Measurements from ENCODE around the gene ACTR8.

The ACTR8 gene

DNA sequence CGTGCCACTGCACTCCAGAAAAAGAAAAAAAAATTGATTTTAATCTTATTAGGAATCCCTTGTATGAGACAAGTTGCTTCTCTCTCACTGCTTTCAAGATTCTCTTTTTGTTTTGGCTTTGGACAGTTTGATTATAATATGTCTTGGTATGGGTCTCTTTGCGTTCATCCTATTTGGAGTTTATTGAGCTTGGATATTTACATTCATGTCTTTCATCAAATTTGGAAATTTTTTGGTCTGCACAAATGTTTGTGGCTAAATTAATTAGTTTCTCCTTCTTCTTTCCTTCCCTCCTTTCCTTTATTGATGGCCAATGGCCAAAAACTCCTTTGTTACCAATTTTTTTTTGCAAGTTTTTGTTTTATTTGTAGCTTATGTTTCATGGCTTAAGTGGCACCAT, 37.8 kb upstream of the ACTR8 start:
- no peaks in the 10 kb centered on the region for H3K36me3 ChIP-seq (replicated peaks; ENCODE audit: insufficient read depth, low read length)
- no peak overlapping the region for H3K27ac ChIP-seq (ENCODE audit: low read length)
- DNase-seq, result no peak
- no peaks in the 10 kb centered on the region for H3F3A ChIP-seq (ENCODE audit: insufficient read depth, low read length)
- H3K4me1 ChIP-seq (ENCODE audit: low read length), result no peaks in the 10 kb centered on the region
- no peak overlapping the region for H2AFZ ChIP-seq (ENCODE audit: low read length)
- no peaks in the 10 kb centered on the region for H4K20me1 ChIP-seq (ENCODE audit: insufficient read depth, low read length)
- no peak overlapping the region for H3K4me2 ChIP-seq (ENCODE audit: low read depth, low read length)
- TF ChIP-seq EZH2phosphoT487 (IDR thresholded peaks at IDR 0.05; ENCODE audit: low read length) (no peak), EZH2 (optimal IDR thresholded peaks at IDR 0.05; ENCODE audit: low read depth, low read length) (no peak)
- TF ChIP-seq, protein P1, sequence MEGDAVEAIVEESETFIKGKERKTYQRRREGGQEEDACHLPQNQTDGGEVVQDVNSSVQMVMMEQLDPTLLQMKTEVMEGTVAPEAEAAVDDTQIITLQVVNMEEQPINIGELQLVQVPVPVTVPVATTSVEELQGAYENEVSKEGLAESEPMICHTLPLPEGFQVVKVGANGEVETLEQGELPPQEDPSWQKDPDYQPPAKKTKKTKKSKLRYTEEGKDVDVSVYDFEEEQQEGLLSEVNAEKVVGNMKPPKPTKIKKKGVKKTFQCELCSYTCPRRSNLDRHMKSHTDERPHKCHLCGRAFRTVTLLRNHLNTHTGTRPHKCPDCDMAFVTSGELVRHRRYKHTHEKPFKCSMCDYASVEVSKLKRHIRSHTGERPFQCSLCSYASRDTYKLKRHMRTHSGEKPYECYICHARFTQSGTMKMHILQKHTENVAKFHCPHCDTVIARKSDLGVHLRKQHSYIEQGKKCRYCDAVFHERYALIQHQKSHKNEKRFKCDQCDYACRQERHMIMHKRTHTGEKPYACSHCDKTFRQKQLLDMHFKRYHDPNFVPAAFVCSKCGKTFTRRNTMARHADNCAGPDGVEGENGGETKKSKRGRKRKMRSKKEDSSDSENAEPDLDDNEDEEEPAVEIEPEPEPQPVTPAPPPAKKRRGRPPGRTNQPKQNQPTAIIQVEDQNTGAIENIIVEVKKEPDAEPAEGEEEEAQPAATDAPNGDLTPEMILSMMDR (IDR thresholded peaks at IDR 0.05; ENCODE audit: low read length), result no peak
- H3K9me3 ChIP-seq (replicated peaks; ENCODE audit: insufficient read depth, low read length), result no peaks in the 10 kb centered on the region
- no peak overlapping the region for H3K9ac ChIP-seq (ENCODE audit: low read length)
- H3K27me3 ChIP-seq (replicated peaks; ENCODE audit: insufficient read depth, low read length), result no peaks in the 10 kb centered on the region
- no peak overlapping the region for H3K4me3 ChIP-seq (ENCODE audit: low read length)
- H3K9me2 ChIP-seq (replicated peaks; ENCODE audit: insufficient read depth, low read length), result no peaks in the 10 kb centered on the region
- no peaks in the 10 kb centered on the region for H3K79me2 ChIP-seq (ENCODE audit: low read length)

GRCh38 chr3:53913401-53913800, 31.4 kb upstream of the ACTR8 start:
- Histone ChIP-seq H3K27ac (ENCODE audit: low read length) (no peak overlapping the region), H3K4me1 (ENCODE audit: low read length) (no peaks in the 10 kb centered on the region), H3K9me3 (replicated peaks; ENCODE audit: insufficient read depth, low read length) (no peaks in the 10 kb centered on the region), H3F3A (ENCODE audit: insufficient read depth, low read length) (no peaks in the 10 kb centered on the region), H4K20me1 (ENCODE audit: insufficient read depth, low read length) (no peaks in the 10 kb centered on the region), H3K79me2 (ENCODE audit: low read length) (no peaks in the 10 kb centered on the region), H3K4me2 (ENCODE audit: low read depth, low read length) (no peak overlapping the region), H3K4me3 (ENCODE audit: low read length) (no peak overlapping the region), H2AFZ (ENCODE audit: low read length) (no peak overlapping the region), H3K36me3 (replicated peaks; ENCODE audit: insufficient read depth, low read length) (no peaks in the 10 kb centered on the region), H3K27me3 (replicated peaks; ENCODE audit: insufficient read depth, low read length) (no peaks in the 10 kb centered on the region), H3K9ac (ENCODE audit: low read length) (no peak overlapping the region), H3K9me2 (replicated peaks; ENCODE audit: insufficient read depth, low read length) (no peaks in the 10 kb centered on the region)
- DNase-seq, result no peak
- TF ChIP-seq EZH2phosphoT487 (IDR thresholded peaks at IDR 0.05; ENCODE audit: low read length) (no peak), EZH2 (optimal IDR thresholded peaks at IDR 0.05; ENCODE audit: low read depth, low read length) (no peak)
- TF ChIP-seq, protein P1 (IDR thresholded peaks at IDR 0.05; ENCODE audit: low read length), result no peak

DNA sequence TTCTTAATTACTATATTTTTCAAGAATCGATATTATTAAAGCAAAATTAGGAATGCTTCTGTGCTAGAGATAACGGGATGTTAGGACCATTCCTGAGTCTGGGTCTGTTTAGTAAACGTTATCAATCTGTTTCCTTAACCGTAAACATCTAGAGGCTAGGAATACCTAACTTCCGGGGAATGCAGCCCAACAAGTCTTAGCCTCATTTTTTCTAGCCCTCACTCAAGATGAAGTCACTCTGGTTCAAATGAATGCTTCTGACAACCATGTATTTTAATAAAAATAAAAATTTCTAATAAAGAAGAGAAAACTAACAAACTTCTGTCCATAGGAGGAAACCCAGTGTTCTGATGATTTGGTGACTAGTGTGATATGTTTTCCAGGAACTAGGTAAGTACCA, 20.8 kb upstream of the ACTR8 start:
- Histone ChIP-seq H3K27ac (ENCODE audit: low read length) (no peak overlapping the region), H3K79me2 (ENCODE audit: low read length) (no peaks in the 10 kb centered on the region), H3K36me3 (replicated peaks; ENCODE audit: insufficient read depth, low read length) (no peaks in the 10 kb centered on the region), H3K4me3 (ENCODE audit: low read length) (no peak overlapping the region), H2AFZ (ENCODE audit: low read length) (no peak overlapping the region), H3K9ac (ENCODE audit: low read length) (no peak overlapping the region), H4K20me1 (ENCODE audit: insufficient read depth, low read length) (no peaks in the 10 kb centered on the region), H3K9me2 (replicated peaks; ENCODE audit: insufficient read depth, low read length) (no peaks in the 10 kb centered on the region), H3K9me3 (replicated peaks; ENCODE audit: insufficient read depth, low read length) (no peaks in the 10 kb centered on the region), H3K4me1 (ENCODE audit: low read length) (no peaks in the 10 kb centered on the region), H3F3A (ENCODE audit: insufficient read depth, low read length) (no peaks in the 10 kb centered on the region), H3K27me3 (replicated peaks; ENCODE audit: insufficient read depth, low read length) (no peaks in the 10 kb centered on the region), H3K4me2 (ENCODE audit: low read depth, low read length) (no peak overlapping the region)
- TF ChIP-seq EZH2phosphoT487 (IDR thresholded peaks at IDR 0.05; ENCODE audit: low read length) (no peak), EZH2 (optimal IDR thresholded peaks at IDR 0.05; ENCODE audit: low read depth, low read length) (no peak)
- TF ChIP-seq, protein P1 (IDR thresholded peaks at IDR 0.05; ENCODE audit: low read length), result no peak
- no peak for DNase-seq

Data from MM.1S (cell line).